Measurements from ENCODE around the gene ZBED2.

GRCh38 chr3:111596328-111596727, 1.2 kb upstream of the ZBED2 start:
- TF ChIP-seq CTCF (conservative IDR thresholded peaks at IDR 0.05; ENCODE audit: low read depth in 2 of 2), result no peak
- TF ChIP-seq REST (IDR thresholded peaks at IDR 0.05; ENCODE audit: unreplicated experiment), result no peak
- TF ChIP-seq ETS1 (IDR thresholded peaks at IDR 0.05), result no peak
- no peak for TF ChIP-seq EZH2 (IDR thresholded peaks at IDR 0.05; ENCODE audit: low read depth, unreplicated experiment)
- TF ChIP-seq POLR2AphosphoS5 (IDR thresholded peaks at IDR 0.05; ENCODE audit: low read depth), result no peak
- no peak for TF ChIP-seq JUNB (IDR thresholded peaks at IDR 0.05; ENCODE audit: unreplicated experiment)

Data from GM23338 (cell line).